Stimulated activated naive CD4-positive, alpha-beta T cell (primary cell): ENCODE data around the gene OTUD7B.
A peak's percentile ranks its signal among the peaks of the same experiment; 100 is the strongest.
"Not testable (repeated sequence)": the region's sequence is repeated elsewhere in the genome, so short reads cannot be mapped to it uniquely, and the experiment has no call there.

ENCODE experiments used
- DNase-seq, 6 experiments: peaks; one replicate each; lab custom pipeline; 2025; lab: John Stamatoyannopoulos, UW

Gene OTUD7B

GRCh38 chr1:150010393-150011115 lies at the start of gene OTUD7B:
OTUD7B (minus strand) TSS chr1:150010726; CDS start chr1:149977510, 33,216 bp downstream.
- DNase-seq = peak; percentile 20 to 48 (median 34)

GRCh38 chr1:150060260-150060659 lies 49.7 kb upstream of the OTUD7B start:
- no peak for DNase-seq

- no peak for DNase-seq
These were observed 45.9 kb upstream of the OTUD7B start for GRCh38 chr1:150056407-150056806.

GRCh38 chr1:150055507-150055906 lies 45.0 kb upstream of the OTUD7B start:
- not testable (repeated sequence) for DNase-seq

- DNase-seq = no peak
These were observed 43.4 kb upstream of the OTUD7B start for GRCh38 chr1:150053926-150054325.

- DNase-seq = not testable (repeated sequence)
These were observed 41.4 kb upstream of the OTUD7B start for GRCh38 chr1:150051905-150052412.

- DNase-seq = no peak
These were observed 40.5 kb upstream of the OTUD7B start for GRCh38 chr1:150051089-150051373.

GRCh38 chr1:150049926-150050325 lies 39.4 kb upstream of the OTUD7B start:
- no peak for DNase-seq

- no peak for DNase-seq
These were observed 23.8 kb upstream of the OTUD7B start for GRCh38 chr1:150034336-150034735.

- no peak for DNase-seq
These were observed 17.8 kb upstream of the OTUD7B start for GRCh38 chr1:150028322-150028721.

GRCh38 chr1:150024156-150024555 lies 13.6 kb upstream of the OTUD7B start:
- no peak for DNase-seq

- no peak for DNase-seq
These were observed 11.8 kb upstream of the OTUD7B start for GRCh38 chr1:150022357-150022756.

GRCh38 chr1:150021191-150021694 lies 10.7 kb upstream of the OTUD7B start:
- DNase-seq = no peak

GRCh38 chr1:150020711-150021110 lies 10.2 kb upstream of the OTUD7B start:
- no peak for DNase-seq

GRCh38 chr1:150018165-150018564 lies 7.6 kb upstream of the OTUD7B start:
- DNase-seq = no peak

- DNase-seq = no peak
These were observed 6.8 kb upstream of the OTUD7B start for GRCh38 chr1:150017206-150017750.

- no peak for DNase-seq
These were observed 5.2 kb upstream of the OTUD7B start for GRCh38 chr1:150015651-150016131.

GRCh38 chr1:150012611-150013010 lies 2.1 kb upstream of the OTUD7B start:
- no peak for DNase-seq

GRCh38 chr1:150009604-150010392 lies 728 bp downstream of the OTUD7B start:
- peak in 5 of 6 experiments; percentile 7 to 49 (median 15) for DNase-seq

GRCh38 chr1:150008699-150009098 lies 1.8 kb downstream of the OTUD7B start:
- no peak for DNase-seq

GRCh38 chr1:150006881-150007421 lies 3.6 kb downstream of the OTUD7B start:
- DNase-seq = no peak

- DNase-seq = no peak
These were observed 4.9 kb downstream of the OTUD7B start for GRCh38 chr1:150005606-150006005.
